GM20431 (cell line): Measurements from ENCODE around the gene CES1.

Source experiments
- in situ Hi-C: fragments of 300-500 bp; cut with MseI, MboI; formaldehyde crosslinking; loops from one replicate; pipeline ENCODE4 v1.15.0; 2020; ENCODE audit warnings: low sequenced_read_pairs; ENCODE audit not compliant: unreplicated experiment

The CES1 gene

GRCh38 chr16:55832773-55833691, at the start of gene CES1:
Gene CES1, minus strand, starts transcription at chr16:55833096. Its CDS starts 41 bp downstream, at chr16:55833055.
- in situ Hi-C loops, result loop anchor here (5.0 kb wide), 1 partner anchor 71 kb away; no protein-coding TSS in a partner anchor

GRCh38 chr16:55876854-55877253, 44.0 kb upstream of the CES1 start:
- in situ Hi-C loops, result no loop called here

GRCh38 chr16:55875273-55875672, 42.4 kb upstream of the CES1 start, which contains the start of gene CES5A:
Gene CES5A, minus strand, starts transcription at chr16:55875373. Its CDS starts 152 bp downstream, at chr16:55875221.
- in situ Hi-C loops, result no loop called here

GRCh38 chr16:55873122-55873521, 40.2 kb upstream of the CES1 start:
- in situ Hi-C loops, result loop anchor here (25.0 kb wide), 1 partner anchor 411 kb away; no protein-coding TSS in a partner anchor

GRCh38 chr16:55872130-55872529, 39.2 kb upstream of the CES1 start:
- in situ Hi-C loops, result loop anchor here (25.0 kb wide), 1 partner anchor 410 kb away; no protein-coding TSS in a partner anchor

- in situ Hi-C loops, result loop anchor here (25.0 kb wide), 1 partner anchor 409 kb away; no protein-coding TSS in a partner anchor
Observed at GRCh38 chr16:55871411-55872038, 38.6 kb upstream of the CES1 start.

GRCh38 chr16:55868980-55869379, 36.1 kb upstream of the CES1 start:
- in situ Hi-C loops, result loop anchor here (25.0 kb wide), 1 partner anchor 407 kb away; no protein-coding TSS in a partner anchor

- in situ Hi-C loops, result loop anchor here (25.0 kb wide), 1 partner anchor 406 kb away; no protein-coding TSS in a partner anchor
Observed at GRCh38 chr16:55868137-55868536, 35.2 kb upstream of the CES1 start.

- in situ Hi-C loops, result loop anchor here (25.0 kb wide), 1 partner anchor 399 kb away; no protein-coding TSS in a partner anchor
Observed at GRCh38 chr16:55861288-55861687, 28.4 kb upstream of the CES1 start.

GRCh38 chr16:55857650-55858049, 24.8 kb upstream of the CES1 start:
- in situ Hi-C loops, result loop anchor here (25.0 kb wide), 1 partner anchor 395 kb away; no protein-coding TSS in a partner anchor

- in situ Hi-C loops, result loop anchor here (25.0 kb wide), 1 partner anchor 395 kb away; no protein-coding TSS in a partner anchor
Observed at GRCh38 chr16:55856950-55857349, 24.1 kb upstream of the CES1 start.

GRCh38 chr16:55853114-55853513, 20.2 kb upstream of the CES1 start:
- in situ Hi-C loops, result loop anchor here (25.0 kb wide), 1 partner anchor 391 kb away; no protein-coding TSS in a partner anchor

- in situ Hi-C loops, result loop anchor here (10.0 kb wide), 1 partner anchor 145 kb away; no protein-coding TSS in a partner anchor
Observed at GRCh38 chr16:55849536-55849935, 16.6 kb upstream of the CES1 start.

GRCh38 chr16:55846598-55847346, 13.9 kb upstream of the CES1 start:
- in situ Hi-C loops, result loop anchor here (10.0 kb wide), 1 partner anchor 142 kb away; no protein-coding TSS in a partner anchor

GRCh38 chr16:55843105-55843395, 10.2 kb upstream of the CES1 start:
- in situ Hi-C loops, result loop anchor here (10.0 kb wide), 1 partner anchor 138 kb away; no protein-coding TSS in a partner anchor

- in situ Hi-C loops, result loop anchor here (10.0 kb wide), 1 partner anchor 138 kb away; no protein-coding TSS in a partner anchor
Observed at GRCh38 chr16:55842369-55843104, 9.6 kb upstream of the CES1 start.

GRCh38 chr16:55839115-55839514, 6.2 kb upstream of the CES1 start:
- in situ Hi-C loops, result no loop called here

GRCh38 chr16:55836158-55836611, 3.3 kb upstream of the CES1 start:
- in situ Hi-C loops, result no loop called here

- in situ Hi-C loops, result no loop called here
Observed at GRCh38 chr16:55835581-55835980, 2.7 kb upstream of the CES1 start.
